ENCODE data around the gene TMEM59. TPM values are rescaled to one million over a fixed set of nuclear protein-coding genes. Genes with fewer than 3 reads are reported as not detected.
"Not testable (repeated sequence)": the region's sequence is repeated elsewhere in the genome, so short reads cannot be mapped to it uniquely, and the experiment has no call there.

Gene TMEM59
- total RNA-seq, 1 donor from 2014 or later, result 103 TPM

- no peak for DNase-seq (ENCODE audit: low read depth, low spot score)
- Mint-ChIP-seq H3K4me3 (no peak overlapping the region), H3K9me3 (no peaks in the 10 kb centered on the region), H3K4me1 (no peaks in the 10 kb centered on the region), H3K27ac (ENCODE audit: unreplicated experiment) (no peak overlapping the region), H3K36me3 (ENCODE audit: low read depth) (no peaks in the 10 kb centered on the region), H3K27me3 (ENCODE audit: low read depth) (no peaks in the 10 kb centered on the region)
- TF ChIP-seq CTCF (conservative IDR thresholded peaks at IDR 0.05), result no peak
These were observed 11.2 kb downstream of the TMEM59 start for GRCh38 chr1:54041806-54042205.

DNA sequence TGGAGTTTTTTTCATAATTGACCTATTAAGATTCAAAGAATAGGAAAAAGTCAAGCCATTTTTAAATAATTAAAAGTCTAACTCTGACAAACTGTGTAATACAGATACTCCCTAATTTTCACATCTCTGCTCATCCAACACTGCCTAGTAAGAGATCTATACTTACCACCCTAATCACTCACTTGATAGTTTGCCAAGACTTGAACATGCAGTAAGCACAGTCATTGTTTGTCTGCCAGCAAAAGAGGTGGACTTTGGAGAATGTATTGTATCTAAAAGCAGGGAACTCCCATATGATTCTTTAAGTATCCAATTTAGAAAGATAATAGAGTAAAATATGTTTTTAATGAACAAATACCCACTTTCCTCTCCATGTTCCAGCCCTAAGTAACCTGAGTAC lies 15.5 kb downstream of the TMEM59 start:
- H3K36me3 Mint-ChIP-seq (ENCODE audit: low read depth), result peaks cover 4% of the 10 kb centered on the region
- no peak overlapping the region for H3K27ac Mint-ChIP-seq (ENCODE audit: unreplicated experiment)

DNA sequence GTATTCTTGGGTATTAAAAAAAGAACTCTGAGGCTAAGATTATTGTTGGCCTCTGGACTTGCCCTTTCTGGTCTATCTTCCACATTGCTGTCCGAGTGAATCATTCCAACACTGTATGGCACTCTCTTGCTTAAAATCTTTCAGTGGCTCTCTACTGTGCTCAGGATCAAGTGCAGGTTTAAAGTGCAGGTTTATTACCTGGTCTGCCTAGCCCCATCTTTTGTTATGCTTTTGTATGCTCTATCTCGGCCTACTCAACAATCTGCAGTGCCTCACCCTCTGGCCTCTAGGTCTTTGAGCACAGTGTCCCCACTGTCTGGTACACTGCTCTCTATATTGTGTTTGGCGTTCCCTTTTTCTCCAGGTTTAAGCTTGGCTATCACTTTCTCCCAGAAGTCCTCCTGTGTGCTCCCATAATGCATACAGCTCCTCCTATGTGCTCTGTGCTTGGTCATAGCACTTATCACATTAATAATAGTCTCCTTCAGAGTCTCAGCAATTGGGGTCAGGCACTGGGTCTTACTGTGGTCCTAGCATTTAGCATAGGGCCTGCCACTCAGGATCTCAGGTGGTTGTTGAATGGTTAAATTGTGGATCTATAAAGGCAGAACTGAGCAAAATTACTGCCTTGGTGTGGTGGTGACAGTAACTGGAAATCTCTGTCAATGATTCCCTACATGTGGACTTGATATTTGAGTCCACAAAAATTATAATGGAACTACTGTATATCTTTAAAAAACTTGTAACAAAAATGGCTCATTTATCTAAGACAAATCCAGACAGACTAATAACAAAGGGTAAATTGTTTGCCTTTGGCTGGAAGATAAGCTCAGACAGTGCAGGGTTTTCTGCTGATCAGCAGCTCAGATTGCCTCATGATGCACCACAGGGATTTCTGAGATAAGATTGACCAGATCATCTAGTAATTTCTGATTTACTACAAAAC lies 24.4 kb downstream of the TMEM59 start:
- H3K9me3 Mint-ChIP-seq, result no peaks in the 10 kb centered on the region
- peaks cover 5% of the 10 kb centered on the region for H3K36me3 Mint-ChIP-seq (ENCODE audit: low read depth)
- H3K4me1 Mint-ChIP-seq, result peaks cover 12% of the 10 kb centered on the region
- no peak for TF ChIP-seq CTCF (conservative IDR thresholded peaks at IDR 0.05)
- H3K4me3 Mint-ChIP-seq, result no peak overlapping the region
- H3K27me3 Mint-ChIP-seq (ENCODE audit: low read depth), result no peaks in the 10 kb centered on the region
- no peak for DNase-seq (ENCODE audit: low read depth, low spot score)
- H3K27ac Mint-ChIP-seq (ENCODE audit: unreplicated experiment), result peak overlapping the region; percentile 13

More for the DNA sequence above, 15.5 kb downstream of the TMEM59 start:
- H3K4me3 Mint-ChIP-seq, result no peak overlapping the region
- DNase-seq (ENCODE audit: low read depth, low spot score), result no peak
- H3K9me3 Mint-ChIP-seq, result no peaks in the 10 kb centered on the region
- H3K27me3 Mint-ChIP-seq (ENCODE audit: low read depth), result no peaks in the 10 kb centered on the region
- no peaks in the 10 kb centered on the region for H3K4me1 Mint-ChIP-seq
- TF ChIP-seq CTCF (conservative IDR thresholded peaks at IDR 0.05), result no peak

DNA sequence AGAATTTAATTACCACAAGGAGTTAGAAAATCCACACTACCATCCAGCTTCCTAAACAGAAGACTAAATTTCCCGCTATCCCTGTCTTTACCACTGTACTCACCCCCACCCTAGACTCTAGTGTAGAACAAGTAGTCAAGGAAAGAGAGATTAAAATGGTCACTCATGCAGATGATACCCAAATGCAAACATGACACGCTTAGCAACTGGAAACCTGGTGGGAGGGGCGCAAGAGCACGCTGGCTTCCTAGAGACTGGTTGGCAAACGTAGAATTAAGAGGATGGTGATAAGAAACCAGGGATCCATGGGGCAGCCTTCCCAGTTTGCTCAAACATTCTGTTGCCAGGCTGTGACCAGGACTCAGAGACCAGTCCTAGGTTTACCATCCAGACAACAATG lies 25.2 kb downstream of the TMEM59 start:
- Mint-ChIP-seq H3K27ac (ENCODE audit: unreplicated experiment) (no peak overlapping the region), H3K9me3 (no peaks in the 10 kb centered on the region), H3K27me3 (ENCODE audit: low read depth) (no peaks in the 10 kb centered on the region), H3K36me3 (ENCODE audit: low read depth) (peaks cover 5% of the 10 kb centered on the region), H3K4me3 (no peak overlapping the region), H3K4me1 (peaks cover 12% of the 10 kb centered on the region)
- no peak for DNase-seq (ENCODE audit: low read depth, low spot score)
- no peak for TF ChIP-seq CTCF (conservative IDR thresholded peaks at IDR 0.05)

- not testable (repeated sequence) for H3K27me3 Mint-ChIP-seq (ENCODE audit: low read depth); H3K36me3 Mint-ChIP-seq (ENCODE audit: low read depth); H3K9me3 Mint-ChIP-seq; DNase-seq (ENCODE audit: low read depth, low spot score); H3K27ac Mint-ChIP-seq (ENCODE audit: unreplicated experiment); H3K4me3 Mint-ChIP-seq
- peaks cover 12% of the 10 kb centered on the region for H3K4me1 Mint-ChIP-seq
These were observed 28.2 kb downstream of the TMEM59 start for GRCh38 chr1:54024811-54025210.

DNA sequence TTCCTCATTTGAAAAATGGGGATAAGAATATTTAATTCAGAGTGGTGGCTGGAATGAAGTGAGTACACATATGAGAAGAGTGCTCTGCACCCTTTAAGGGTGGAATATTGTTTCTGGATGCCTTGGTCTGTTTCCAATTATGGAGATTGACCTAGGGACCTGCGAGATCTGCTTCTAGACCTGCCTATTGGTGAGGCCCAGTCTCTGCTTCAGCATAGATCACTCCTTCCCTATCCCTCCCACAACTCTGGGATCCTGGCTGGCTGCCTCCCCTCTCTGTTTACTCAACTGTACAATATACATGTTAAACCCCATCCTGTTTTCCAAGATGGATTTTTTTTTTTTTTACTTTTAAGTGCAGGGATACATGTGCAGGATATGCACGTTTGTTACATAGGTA lies 28.6 kb downstream of the TMEM59 start:
- H3K27ac Mint-ChIP-seq (ENCODE audit: unreplicated experiment), result no peak overlapping the region
- no peaks in the 10 kb centered on the region for H3K9me3 Mint-ChIP-seq
- no peaks in the 10 kb centered on the region for H3K27me3 Mint-ChIP-seq (ENCODE audit: low read depth)
- H3K4me3 Mint-ChIP-seq, result no peak overlapping the region
- no peak for DNase-seq (ENCODE audit: low read depth, low spot score)
- peaks cover 2% of the 10 kb centered on the region for H3K36me3 Mint-ChIP-seq (ENCODE audit: low read depth)
- TF ChIP-seq CTCF (conservative IDR thresholded peaks at IDR 0.05), result no peak
- peaks cover 11% of the 10 kb centered on the region for H3K4me1 Mint-ChIP-seq

- not testable (repeated sequence) for DNase-seq (ENCODE audit: low read depth, low spot score); H3K36me3 Mint-ChIP-seq (ENCODE audit: low read depth); H3K4me1 Mint-ChIP-seq
These were observed 33.3 kb downstream of the TMEM59 start for GRCh38 chr1:54019562-54020176.

More at GRCh38 chr1:54019562-54020176, 33.3 kb downstream of the TMEM59 start:
- not testable (repeated sequence) for H3K9me3 Mint-ChIP-seq; H3K4me3 Mint-ChIP-seq; H3K27ac Mint-ChIP-seq (ENCODE audit: unreplicated experiment)
- peaks cover 14% of the 10 kb centered on the region for H3K27me3 Mint-ChIP-seq (ENCODE audit: low read depth)

All from neural crest cell (in vitro differentiated cells).